GM19023 (cell line): ENCODE measurements around the gene TMEM117.
"Not testable (repeated sequence)": the region's sequence is repeated elsewhere in the genome, so short reads cannot be mapped to it uniquely, and the experiment has no call there.

Source experiments
- ATAC-seq: cut with Tn5 transposase; IDR thresholded peaks from one replicate; pipeline ENCODE4 v1.9.1; 2021; ENCODE audit warnings: mild to moderate bottlenecking, moderate library complexity; ENCODE audit not compliant: unreplicated experiment

TMEM117 gene

GRCh38 chr12:44015333-44015941, 179.6 kb downstream of the TMEM117 start:
- ATAC-seq: peak; percentile 69

GRCh38 chr12:44017216-44017615, 181.3 kb downstream of the TMEM117 start:
- ATAC-seq: no peak

GRCh38 chr12:44019118-44019517, 183.2 kb downstream of the TMEM117 start:
- ATAC-seq: no peak

- no peak for ATAC-seq
These were observed 184.7 kb downstream of the TMEM117 start for GRCh38 chr12:44020555-44020954.

- peak; percentile 91 for ATAC-seq
These were observed 185.6 kb downstream of the TMEM117 start for GRCh38 chr12:44021471-44021971.

GRCh38 chr12:44025499-44025898, 189.6 kb downstream of the TMEM117 start:
- no peak for ATAC-seq

- no peak for ATAC-seq
These were observed 190.2 kb downstream of the TMEM117 start for GRCh38 chr12:44026046-44026445.

- not testable (repeated sequence) for ATAC-seq
These were observed 191.0 kb downstream of the TMEM117 start for GRCh38 chr12:44026926-44027325.

- no peak for ATAC-seq
These were observed 193.3 kb downstream of the TMEM117 start for GRCh38 chr12:44029194-44029593.

GRCh38 chr12:44031472-44032185, 195.7 kb downstream of the TMEM117 start:
- ATAC-seq: no peak

GRCh38 chr12:44034906-44035305, 199.0 kb downstream of the TMEM117 start:
- ATAC-seq: no peak

GRCh38 chr12:44036875-44037443, 201.1 kb downstream of the TMEM117 start:
- ATAC-seq: no peak

- no peak for ATAC-seq
These were observed 202.5 kb downstream of the TMEM117 start for GRCh38 chr12:44038411-44038810.

- not testable (repeated sequence) for ATAC-seq
These were observed 208.6 kb downstream of the TMEM117 start for GRCh38 chr12:44044491-44044890.

- no peak for ATAC-seq
These were observed 211.0 kb downstream of the TMEM117 start for GRCh38 chr12:44046732-44047417.

GRCh38 chr12:44052554-44052953, 216.7 kb downstream of the TMEM117 start:
- ATAC-seq: no peak

GRCh38 chr12:44053549-44054127, 217.8 kb downstream of the TMEM117 start:
- ATAC-seq: no peak

GRCh38 chr12:44054281-44054680, 218.4 kb downstream of the TMEM117 start:
- ATAC-seq: no peak

GRCh38 chr12:44058366-44058765, 222.5 kb downstream of the TMEM117 start:
- ATAC-seq: no peak

GRCh38 chr12:44059476-44059875, 223.6 kb downstream of the TMEM117 start:
- ATAC-seq: no peak

- ATAC-seq: no peak
These were observed 227.8 kb downstream of the TMEM117 start for GRCh38 chr12:44063671-44064070.
